ENCODE measurements around the gene TACC2. TPM values are rescaled to one million over a fixed set of nuclear protein-coding genes. Genes with fewer than 3 reads are reported as not detected.

TACC2 gene
- total RNA-seq, 5 donors from 2014 or later (not counting 1 experiment from before 2014, with no cell fraction given), result 0.46 to 0.70 (median 0.60) TPM; not detected in 2

DNA sequence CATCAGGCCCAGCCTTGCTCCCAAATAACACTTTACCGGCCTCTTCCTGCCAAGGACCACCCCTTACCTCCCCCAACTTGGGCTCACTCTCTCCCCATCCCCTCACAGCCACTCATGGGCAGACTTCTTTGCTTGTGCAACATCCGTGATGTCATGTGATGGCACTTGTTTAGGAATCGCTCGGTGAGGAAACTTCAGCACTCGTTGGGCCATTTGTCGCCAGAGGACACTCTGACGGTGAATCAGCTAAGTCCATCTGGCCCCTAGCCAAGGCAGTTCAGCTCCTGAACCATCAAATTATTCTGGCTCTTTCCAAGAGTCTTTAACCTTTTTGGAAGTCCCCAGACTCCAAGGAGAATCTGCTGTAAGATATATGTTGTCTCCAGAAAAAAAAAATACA, 301.4 kb downstream of the TACC2 start:
- ChIA-PET POLR2A (no interaction called here), CTCF (interaction anchor here in 1 of 2 donors (1.0 kb wide), 1 partner anchor 49 kb away, joined by 3 read pairs; no protein-coding TSS in a partner anchor)
- Mint-ChIP-seq H3K36me3 (no peaks in the 10 kb centered on the region), H3K9me3 (no peaks in the 10 kb centered on the region), H3K27ac (no peak overlapping the region), H3K27me3 (peaks cover 9 to 12% of the 10 kb centered on the region in 2 donors), H3K4me3 (no peak overlapping the region), H3K4me1 (peaks cover 6 to 8% (median 7%) of the 10 kb centered on the region in 3 donors)
- WGBS (ENCODE audit: insufficient coverage), result 90% methylated on average over 7 of the region's 7 CpGs
- Histone ChIP-seq H3K27ac (ENCODE audit: low read length) (no peak overlapping the region), H3K4me3 (ENCODE audit: control insufficient read depth in 1 of 2, extremely low read depth in 1 of 2, low read length in 1 of 2) (no peak overlapping the region), H3K9me3 (no peaks in the 10 kb centered on the region), H3K4me1 (ENCODE audit: control insufficient read depth in 1 of 2, extremely low read depth in 1 of 2, insufficient read depth in 2 of 2, low read length in 2 of 2) (peaks cover 0 to 17% of the 10 kb centered on the region in 2 experiments), H3K36me3 (ENCODE audit: control insufficient read depth in 2 of 2, extremely low read depth in 1 of 2, insufficient read depth in 1 of 2, low read length in 1 of 2) (no peaks in the 10 kb centered on the region), H3K27me3 (replicated peaks in 1 of 2; ENCODE audit: control insufficient read depth in 2 of 2, extremely low read depth in 1 of 2, insufficient read depth in 2 of 2, low read length in 1 of 2) (peaks cover 0 to 14% of the 10 kb centered on the region in 2 experiments)
- ATAC-seq (replicated peaks in 1 of 4) (no peak), DNase-seq (no peak)

DNA sequence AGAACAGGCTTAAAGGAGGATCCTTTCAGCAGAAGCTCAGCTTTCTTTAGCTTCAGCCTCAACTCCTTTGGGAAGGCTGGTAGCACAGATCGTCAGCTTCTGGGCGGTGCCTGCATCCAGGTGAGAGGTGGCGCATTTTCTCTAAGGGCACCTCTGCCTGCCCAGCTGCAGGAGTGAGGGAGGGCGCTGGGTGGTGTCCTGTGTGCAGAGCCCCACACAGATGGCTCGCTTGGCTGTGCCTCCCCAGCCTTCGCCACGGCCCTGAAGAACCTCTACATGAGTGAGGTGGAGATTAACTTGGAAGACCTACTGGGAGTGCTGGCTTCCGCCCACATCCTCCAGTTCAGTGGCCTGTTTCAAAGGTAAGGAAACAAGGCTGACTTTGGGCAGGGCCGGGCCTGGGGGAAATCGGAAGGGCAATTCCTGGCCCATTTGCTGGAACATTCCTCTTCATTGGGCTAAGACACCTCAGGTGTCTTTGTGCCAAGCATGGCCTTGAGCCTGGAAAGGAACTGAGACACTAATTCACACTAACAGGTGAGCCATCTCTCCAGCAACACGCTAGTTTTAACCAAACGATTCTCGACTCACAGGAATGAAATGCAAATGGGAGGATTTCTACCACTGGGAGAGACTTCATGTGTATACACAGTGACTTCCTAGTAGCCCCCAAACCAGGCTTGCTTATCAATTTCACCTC, 302.0 kb downstream of the TACC2 start:
- H3K4me3 Mint-ChIP-seq, result no peak overlapping the region
- Histone ChIP-seq H3K27me3 (replicated peaks in 1 of 2; ENCODE audit: control insufficient read depth in 2 of 2, extremely low read depth in 1 of 2, insufficient read depth in 2 of 2, low read length in 1 of 2) (peaks cover 0 to 12% of the 10 kb centered on the region in 2 experiments), H3K9me3 (no peaks in the 10 kb centered on the region), H3K27ac (ENCODE audit: low read length) (no peak overlapping the region), H3K4me1 (ENCODE audit: control insufficient read depth in 1 of 2, extremely low read depth in 1 of 2, insufficient read depth in 2 of 2, low read length in 2 of 2) (peaks cover 0 to 20% of the 10 kb centered on the region in 2 experiments), H3K36me3 (ENCODE audit: control insufficient read depth in 2 of 2, extremely low read depth in 1 of 2, insufficient read depth in 1 of 2, low read length in 1 of 2) (no peaks in the 10 kb centered on the region), H3K4me3 (ENCODE audit: control insufficient read depth in 1 of 2, extremely low read depth in 1 of 2, low read length in 1 of 2) (no peak overlapping the region)
- H3K27ac Mint-ChIP-seq, result no peak overlapping the region
- peaks cover 9 to 12% of the 10 kb centered on the region in 2 donors for H3K27me3 Mint-ChIP-seq
- H3K36me3 Mint-ChIP-seq, result no peaks in the 10 kb centered on the region
- WGBS (ENCODE audit: insufficient coverage), result 90% methylated on average over 8 of the region's 13 CpGs
- no peak for ATAC-seq (replicated peaks in 1 of 4)
- CTCF ChIA-PET, result interaction anchor here in 1 of 2 donors (1.0 kb wide), 1 partner anchor 48 kb away, joined by 3 read pairs; no protein-coding TSS in a partner anchor
- peaks cover 7 to 11% (median 8%) of the 10 kb centered on the region in 3 donors for H3K4me1 Mint-ChIP-seq
- POLR2A ChIA-PET, result no interaction called here
- H3K9me3 Mint-ChIP-seq, result no peaks in the 10 kb centered on the region
- DNase-seq, result no peak

DNA sequence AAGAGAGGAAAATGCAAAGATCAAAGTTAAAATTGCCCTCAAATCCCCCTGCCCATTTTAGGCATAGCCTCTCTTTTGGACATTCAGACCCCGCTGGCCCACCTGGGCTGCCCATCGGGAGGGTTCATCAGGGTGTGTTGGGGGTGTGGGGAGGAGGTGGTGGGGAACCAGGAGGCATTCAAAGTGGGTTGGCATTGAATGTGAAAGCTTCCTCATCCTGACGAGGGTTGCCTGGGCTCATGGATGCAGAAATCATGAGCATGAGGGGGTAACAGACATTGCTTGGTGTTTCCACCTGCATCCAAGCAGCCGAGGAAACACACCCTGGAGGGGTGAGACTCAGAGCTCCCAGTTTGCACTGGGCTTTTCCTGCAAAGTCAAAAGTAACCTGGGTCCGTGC, 302.8 kb downstream of the TACC2 start:
- Histone ChIP-seq H3K27ac (ENCODE audit: low read length) (no peak overlapping the region), H3K27me3 (replicated peaks in 1 of 2; ENCODE audit: control insufficient read depth in 2 of 2, extremely low read depth in 1 of 2, insufficient read depth in 2 of 2, low read length in 1 of 2) (peaks cover 0 to 9% of the 10 kb centered on the region in 2 experiments), H3K36me3 (ENCODE audit: control insufficient read depth in 2 of 2, extremely low read depth in 1 of 2, insufficient read depth in 1 of 2, low read length in 1 of 2) (no peaks in the 10 kb centered on the region), H3K9me3 (no peaks in the 10 kb centered on the region), H3K4me1 (ENCODE audit: control insufficient read depth in 1 of 2, extremely low read depth in 1 of 2, insufficient read depth in 2 of 2, low read length in 2 of 2) (peaks cover 0 to 20% of the 10 kb centered on the region in 2 experiments), H3K4me3 (ENCODE audit: control insufficient read depth in 1 of 2, extremely low read depth in 1 of 2, low read length in 1 of 2) (no peak overlapping the region)
- H3K27ac Mint-ChIP-seq, result no peak overlapping the region
- DNase-seq (no peak), ATAC-seq (replicated peaks in 1 of 4) (no peak)
- H3K36me3 Mint-ChIP-seq, result no peaks in the 10 kb centered on the region
- peaks cover 7 to 8% of the 10 kb centered on the region in 2 donors for H3K27me3 Mint-ChIP-seq
- H3K9me3 Mint-ChIP-seq, result no peaks in the 10 kb centered on the region
- H3K4me3 Mint-ChIP-seq, result no peak overlapping the region
- 94% methylated on average over 4 of the region's 5 CpGs for WGBS (ENCODE audit: insufficient coverage)
- peaks cover 7 to 11% (median 8%) of the 10 kb centered on the region in 3 donors for H3K4me1 Mint-ChIP-seq
- ChIA-PET CTCF (no interaction called here), POLR2A (no interaction called here)

DNA sequence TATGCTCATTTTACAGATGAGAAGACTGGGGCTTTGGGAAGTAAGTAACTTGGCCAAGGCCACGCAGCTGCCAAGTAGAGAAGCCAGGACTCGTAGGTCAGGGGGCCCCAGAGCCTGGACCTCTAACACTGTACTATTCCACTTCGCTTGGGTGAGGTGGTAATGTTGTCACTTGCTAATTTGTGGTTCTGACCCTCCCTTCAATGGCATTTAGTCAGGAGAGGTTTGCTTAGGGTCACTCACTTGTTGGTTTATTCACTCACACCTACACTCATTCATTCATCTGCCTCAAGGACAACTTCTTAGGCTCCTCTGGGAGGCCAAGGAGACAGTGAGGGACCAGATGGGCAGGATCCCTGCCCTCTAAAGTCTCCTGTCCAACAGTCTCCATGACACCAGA, 303.4 kb downstream of the TACC2 start:
- Mint-ChIP-seq H3K27ac (no peak overlapping the region), H3K4me1 (peaks cover 7 to 11% (median 8%) of the 10 kb centered on the region in 3 donors), H3K36me3 (no peaks in the 10 kb centered on the region), H3K4me3 (no peak overlapping the region), H3K9me3 (no peaks in the 10 kb centered on the region), H3K27me3 (peaks cover 3 to 7% of the 10 kb centered on the region in 2 donors)
- H3K27me3 ChIP-seq (replicated peaks in 1 of 2; ENCODE audit: control insufficient read depth in 2 of 2, extremely low read depth in 1 of 2, insufficient read depth in 2 of 2, low read length in 1 of 2), result peaks cover 0 to 6% of the 10 kb centered on the region in 2 experiments
- no peak overlapping the region for H3K27ac ChIP-seq (ENCODE audit: low read length)
- DNase-seq (no peak), ATAC-seq (replicated peaks in 1 of 4) (no peak)
- no peak overlapping the region for H3K4me3 ChIP-seq (ENCODE audit: control insufficient read depth in 1 of 2, extremely low read depth in 1 of 2, low read length in 1 of 2)
- H3K4me1 ChIP-seq (ENCODE audit: control insufficient read depth in 1 of 2, extremely low read depth in 1 of 2, insufficient read depth in 2 of 2, low read length in 2 of 2), result peaks cover 0 to 20% of the 10 kb centered on the region in 2 experiments
- ChIA-PET POLR2A (no interaction called here), CTCF (no interaction called here)
- WGBS (ENCODE audit: insufficient coverage), result no CpG with 5 or more reads among the region's 3 CpGs
- H3K9me3 ChIP-seq, result no peaks in the 10 kb centered on the region
- H3K36me3 ChIP-seq (ENCODE audit: control insufficient read depth in 2 of 2, extremely low read depth in 1 of 2, insufficient read depth in 1 of 2, low read length in 1 of 2), result no peaks in the 10 kb centered on the region

DNA sequence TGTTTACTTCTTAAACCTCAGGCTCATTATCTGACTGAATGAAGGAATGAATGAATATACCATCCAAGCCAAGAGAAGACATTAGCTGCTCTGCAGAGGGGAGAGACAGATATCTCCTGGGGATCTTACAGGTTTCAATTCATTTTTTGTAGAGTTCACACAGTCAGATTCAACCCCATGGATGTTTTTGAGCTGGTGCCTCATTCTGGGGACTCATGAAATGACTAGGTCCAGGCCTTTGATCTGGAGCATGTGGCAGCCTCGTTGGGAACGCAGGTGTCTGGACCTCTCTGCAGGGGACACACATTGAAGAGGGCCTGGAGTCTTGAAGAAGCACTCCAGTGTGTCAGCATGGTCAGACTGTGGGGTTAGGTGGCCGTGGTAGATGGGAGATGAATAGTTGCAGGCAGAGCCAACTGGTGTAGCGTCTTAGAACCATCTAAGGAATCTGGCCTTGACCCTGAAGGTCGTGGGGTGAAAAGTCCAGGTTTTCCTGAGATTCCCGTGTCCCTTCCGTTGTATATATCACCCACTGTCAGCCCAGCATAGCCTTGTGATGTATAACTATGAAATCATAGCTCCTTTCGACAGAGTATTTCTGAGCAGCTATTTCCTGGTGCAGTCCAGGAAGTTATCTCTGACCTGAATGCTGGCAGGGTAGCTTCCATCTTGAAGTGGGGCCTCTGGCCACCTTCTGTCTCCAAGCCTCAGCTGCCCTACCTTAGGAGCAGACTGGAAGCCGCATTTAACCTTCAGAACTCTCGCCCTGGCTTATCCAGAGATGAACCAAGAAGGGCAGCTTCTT, 304.4 kb downstream of the TACC2 start:
- Histone ChIP-seq H3K36me3 (ENCODE audit: control insufficient read depth in 2 of 2, extremely low read depth in 1 of 2, insufficient read depth in 1 of 2, low read length in 1 of 2) (no peaks in the 10 kb centered on the region), H3K27me3 (replicated peaks in 1 of 2; ENCODE audit: control insufficient read depth in 2 of 2, extremely low read depth in 1 of 2, insufficient read depth in 2 of 2, low read length in 1 of 2) (peaks cover 0 to 10% of the 10 kb centered on the region in 2 experiments), H3K27ac (ENCODE audit: low read length) (no peak overlapping the region), H3K9me3 (no peaks in the 10 kb centered on the region), H3K4me3 (ENCODE audit: control insufficient read depth in 1 of 2, extremely low read depth in 1 of 2, low read length in 1 of 2) (no peak overlapping the region), H3K4me1 (ENCODE audit: control insufficient read depth in 1 of 2, extremely low read depth in 1 of 2, insufficient read depth in 2 of 2, low read length in 2 of 2) (peaks cover 0 to 20% of the 10 kb centered on the region in 2 experiments)
- CTCF ChIA-PET, result interaction anchor here in 1 of 2 donors (1.2 kb wide), 1 partner anchor 9 kb away, joined by 3 read pairs; no protein-coding TSS in a partner anchor
- Mint-ChIP-seq H3K9me3 (no peaks in the 10 kb centered on the region), H3K4me1 (peaks cover 7 to 11% (median 8%) of the 10 kb centered on the region in 3 donors), H3K27me3 (peaks cover 0 to 2% of the 10 kb centered on the region in 2 donors), H3K36me3 (no peaks in the 10 kb centered on the region), H3K27ac (no peak overlapping the region), H3K4me3 (no peak overlapping the region)
- DNase-seq, result no peak
- POLR2A ChIA-PET, result no interaction called here
- 58% methylated on average over 5 of the region's 10 CpGs for WGBS (ENCODE audit: insufficient coverage)
- ATAC-seq (replicated peaks in 1 of 4), result no peak

DNA sequence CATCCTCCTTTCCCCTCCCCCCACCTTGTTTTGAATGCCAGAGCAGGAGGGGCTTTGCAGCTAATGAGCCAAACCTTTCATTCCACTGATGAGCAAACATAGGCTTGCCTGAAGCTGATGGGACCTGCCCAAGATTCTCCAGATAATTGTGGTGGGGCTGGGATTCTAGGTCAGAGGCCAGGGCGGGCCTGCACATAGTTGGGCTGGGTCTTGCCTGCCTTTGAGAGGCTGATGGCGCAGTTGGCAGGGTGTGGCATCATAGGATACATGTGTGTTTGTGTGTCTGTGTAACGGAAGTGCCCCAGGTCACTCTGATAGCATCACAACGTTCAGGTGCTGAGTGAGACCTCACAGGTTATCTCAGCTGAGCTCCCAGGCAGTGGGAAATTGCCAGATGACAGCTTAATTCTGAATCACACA, 305.0 kb downstream of the TACC2 start:
- ChIA-PET CTCF (interaction anchor here in 1 of 2 donors (1.2 kb wide), 1 partner anchor 8 kb away, joined by 3 read pairs; no protein-coding TSS in a partner anchor), POLR2A (no interaction called here)
- H3K27me3 Mint-ChIP-seq, result peaks cover 0 to 3% of the 10 kb centered on the region in 2 donors
- H3K4me1 Mint-ChIP-seq, result peaks cover 12 to 14% (median 13%) of the 10 kb centered on the region in 3 donors
- Histone ChIP-seq H3K4me1 (ENCODE audit: control insufficient read depth in 1 of 2, extremely low read depth in 1 of 2, insufficient read depth in 2 of 2, low read length in 2 of 2) (peaks cover 0 to 26% of the 10 kb centered on the region in 2 experiments), H3K9me3 (no peaks in the 10 kb centered on the region), H3K4me3 (ENCODE audit: control insufficient read depth in 1 of 2, extremely low read depth in 1 of 2, low read length in 1 of 2) (no peak overlapping the region), H3K36me3 (ENCODE audit: control insufficient read depth in 2 of 2, extremely low read depth in 1 of 2, insufficient read depth in 1 of 2, low read length in 1 of 2) (no peaks in the 10 kb centered on the region), H3K27me3 (replicated peaks in 1 of 2; ENCODE audit: control insufficient read depth in 2 of 2, extremely low read depth in 1 of 2, insufficient read depth in 2 of 2, low read length in 1 of 2) (peaks cover 0 to 15% of the 10 kb centered on the region in 2 experiments), H3K27ac (ENCODE audit: low read length) (no peak overlapping the region)
- H3K4me3 Mint-ChIP-seq, result no peak overlapping the region
- ATAC-seq (replicated peaks in 1 of 4), result no peak
- no peak for DNase-seq
- WGBS (ENCODE audit: insufficient coverage), result 91% methylated on average over 4 of the region's 4 CpGs
- H3K9me3 Mint-ChIP-seq, result no peaks in the 10 kb centered on the region
- H3K27ac Mint-ChIP-seq, result no peak overlapping the region
- H3K36me3 Mint-ChIP-seq, result no peaks in the 10 kb centered on the region
